GM23338 (cell line): ENCODE results near the gene HOXA10. TPM values are rescaled to one million over a fixed set of nuclear protein-coding genes. Genes with fewer than 3 reads are reported as not detected.

Experiments used
- ATAC-seq: fragments of 200-7000 bp; cut with Tn5 transposase; 3 replicates; pipeline ENCODE4 v1.9.1; 2020
- DNase-seq: peaks from one replicate; pipeline ENCODE4 v3.0.0-alpha.2; 2015; ENCODE audit warnings: low spot score
- H2AFZ ChIP-seq: fragments of 200-600 bp; sonication (generic); 2 replicates; pipeline ENCODE4 v1.8.0; 2016; ENCODE audit warnings: antibody characterized with exemption, mild to moderate bottlenecking, moderate library complexity
- H3F3A ChIP-seq: fragments of 200-600 bp; sonication (generic); replicated peaks from 2 replicates; pipeline ENCODE4 v1.8.0; 2017; ENCODE audit warnings: antibody characterized with exemption, mixed run types, low read depth
- H3K27ac ChIP-seq: fragments of 200-600 bp; sonication (generic); 2 replicates; pipeline ENCODE4 v1.6.1; 2016; ENCODE audit warnings: low read depth
- H3K27me3 ChIP-seq: fragments of 200-600 bp; sonication (generic); 2 replicates; pipeline ENCODE4 v1.8.0; 2016; ENCODE audit warnings: mild to moderate bottlenecking, mixed run types, moderate library complexity; ENCODE audit not compliant: insufficient read depth
- H3K36me3 ChIP-seq: fragments of 200-600 bp; sonication (generic); 2 replicates; pipeline ENCODE4 v1.8.0; 2016; ENCODE audit warnings: mild to moderate bottlenecking; ENCODE audit not compliant: insufficient read depth
- H3K4me1 ChIP-seq: fragments of 200-600 bp; sonication (generic); 2 replicates; pipeline ENCODE4 v1.8.0; 2016; ENCODE audit warnings: mild to moderate bottlenecking, moderate library complexity; ENCODE audit not compliant: insufficient read depth
- H3K4me2 ChIP-seq: fragments of 200-600 bp; sonication (generic); 2 replicates; pipeline ENCODE4 v1.7.1; 2017; ENCODE audit warnings: mixed run types
- H3K4me3 ChIP-seq: fragments of 200-600 bp; sonication (generic); 2 replicates; pipeline ENCODE4 v1.6.1; 2016; ENCODE audit warnings: mixed run types
- H3K79me2 ChIP-seq: fragments of 200-600 bp; sonication (generic); replicated peaks from 2 replicates; pipeline ENCODE4 v1.8.0; 2017; ENCODE audit warnings: mild to moderate bottlenecking; ENCODE audit not compliant: insufficient read depth
- H3K9me2 ChIP-seq: fragments of 200-600 bp; sonication (generic); 2 replicates; pipeline ENCODE4 v1.8.0; 2017; ENCODE audit not compliant: insufficient read depth
- H4K20me1 ChIP-seq: fragments of 200-600 bp; sonication (generic); replicated peaks from 2 replicates; pipeline ENCODE4 v1.8.0; 2017; ENCODE audit warnings: mild to moderate bottlenecking; ENCODE audit not compliant: insufficient read depth
- H3K27ac Mint-ChIP-seq: 2 replicates; pipeline ENCODE4 v1.8.0; 2020; ENCODE audit warnings: inconsistent platforms, mild to moderate bottlenecking, moderate library complexity, mixed read lengths
- H3K27me3 Mint-ChIP-seq: 3 replicates; pipeline ENCODE4 v1.8.0; 2022; ENCODE audit warnings: low read depth, mild to moderate bottlenecking, moderate library complexity, mixed read lengths, inconsistent platforms; ENCODE audit not compliant: insufficient read depth, poor library complexity
- H3K36me3 Mint-ChIP-seq: 3 replicates; pipeline ENCODE4 v1.8.0; 2021; ENCODE audit warnings: low read depth, mild to moderate bottlenecking, inconsistent platforms, moderate library complexity, mixed read lengths
- H3K4me1 Mint-ChIP-seq: 3 replicates; pipeline ENCODE4 v1.8.0; 2020; ENCODE audit warnings: mild to moderate bottlenecking, inconsistent platforms, mixed read lengths
- H3K4me3 Mint-ChIP-seq: 3 replicates; pipeline ENCODE4 v1.8.0; 2021; ENCODE audit warnings: moderate library complexity, mild to moderate bottlenecking, inconsistent platforms, mixed read lengths
- H3K9me3 Mint-ChIP-seq: 3 replicates; pipeline ENCODE4 v1.8.0; 2020; ENCODE audit warnings: moderate library complexity, mild to moderate bottlenecking, inconsistent platforms, mixed read lengths
- CREB1 ChIP-seq: fragments of 250-450 bp; sonication (Bioruptor Pico); IDR thresholded peaks from 2 replicates; pipeline ENCODE4 v1.5.0; 2020; ENCODE audit warnings: low read depth, mild to moderate bottlenecking, moderate library complexity
- ETS1 ChIP-seq: IDR thresholded peaks from 2 replicates; pipeline ENCODE4 v1.6.1; 2016; ENCODE audit warnings: antibody characterized with exemption
- EZH2 ChIP-seq: fragments of 200-600 bp; sonication (generic); IDR thresholded peaks from one replicate; pipeline ENCODE4 v1.8.0; 2017; ENCODE audit warnings: antibody characterized with exemption, mild to moderate bottlenecking, low read depth; ENCODE audit not compliant: unreplicated experiment
- EZH2phosphoT487 ChIP-seq: fragments of 200-600 bp; sonication (generic); IDR thresholded peaks from one replicate; pipeline ENCODE4 v1.8.1; 2018; ENCODE audit warnings: antibody characterized with exemption; ENCODE audit not compliant: unreplicated experiment
- NANOG ChIP-seq: IDR thresholded peaks from 2 replicates; pipeline ENCODE4 v1.6.1; 2016; ENCODE audit warnings: antibody characterized with exemption, borderline replicate concordance
- POLR2AphosphoS5 ChIP-seq: IDR thresholded peaks from 2 replicates; pipeline ENCODE4 v1.6.1; 2016; ENCODE audit warnings: antibody characterized with exemption, low read depth
- ZNF114 ChIP-seq: fragments of 250-450 bp; sonication (Bioruptor Pico); IDR thresholded peaks from 2 replicates; pipeline ENCODE4 v1.5.0; 2020; ENCODE audit warnings: mild to moderate bottlenecking, moderate library complexity
- ZNF331 ChIP-seq: fragments of 250-450 bp; sonication (Bioruptor Pico); IDR thresholded peaks from 2 replicates; pipeline ENCODE4 v1.5.0; 2020; ENCODE audit warnings: low read depth, mild to moderate bottlenecking, moderate library complexity
- ZNF462 ChIP-seq: fragments of 250-450 bp; sonication (Bioruptor Pico); IDR thresholded peaks from 2 replicates; pipeline ENCODE4 v1.5.0; 2020; ENCODE audit warnings: mild to moderate bottlenecking, moderate library complexity
- polyA plus RNA-seq: library from polyadenylated mRNA; unstranded; fragments of >200 nt; fragmentation: Nextera tagmentation; extraction: Ambion mirVana; gene quantifications from 2 replicates; pipeline ENCODE4 v1.2.1, GENCODE V29; 2016
- total RNA-seq: library from RNA; depleted of rRNA; stranded (reverse); fragments of >200 nt; shearing (Covaris generic); gene quantifications from 2 replicates; pipeline ENCODE4 v1.2.3, GENCODE V29; 2014
- TF ChIP-seq, protein P1 (sequence below), 2 experiments: fragments of 200-600 bp in 1 of 2; sonication (generic) in 1 of 2; conservative IDR thresholded peaks; 2 replicates each; pipeline versions ENCODE4 v1.5.1 to v1.6.1; 2016 to 2017; ENCODE audit warnings: antibody characterized with exemption in 2 of 2, low read depth in 2 of 2, mild to moderate bottlenecking in 2 of 2, moderate library complexity in 1 of 2

Gene HOXA10
- total and polyA plus RNA-seq, 2 experiments from 2014 or later, result not detected

DNA sequence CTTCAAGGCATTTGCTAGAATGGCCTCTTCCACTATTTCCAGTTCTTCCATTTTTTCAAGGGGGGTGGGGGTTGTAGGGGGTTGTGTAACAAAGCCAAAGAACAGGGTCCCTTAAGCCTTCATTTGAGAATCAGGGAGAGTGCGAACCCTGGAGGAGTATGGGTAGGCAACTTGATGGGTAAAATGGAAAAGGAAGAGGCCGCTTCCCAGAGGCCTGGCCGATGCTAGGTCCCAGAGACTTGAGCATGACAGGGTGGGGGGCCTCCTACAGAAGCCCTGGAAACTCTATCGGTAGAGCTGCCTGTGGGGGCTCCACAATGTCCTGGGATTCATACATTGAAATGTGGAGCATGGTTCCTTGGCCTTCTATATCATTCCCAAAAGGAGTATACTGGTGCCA, 34.9 kb upstream of the HOXA10 start (continued):
- TF ChIP-seq ZNF462 (no peak), POLR2AphosphoS5 (no peak), ZNF114 (no peak), ZNF331 (CRISPR knock-in tag) (no peak)
- TF ChIP-seq, protein P1, sequence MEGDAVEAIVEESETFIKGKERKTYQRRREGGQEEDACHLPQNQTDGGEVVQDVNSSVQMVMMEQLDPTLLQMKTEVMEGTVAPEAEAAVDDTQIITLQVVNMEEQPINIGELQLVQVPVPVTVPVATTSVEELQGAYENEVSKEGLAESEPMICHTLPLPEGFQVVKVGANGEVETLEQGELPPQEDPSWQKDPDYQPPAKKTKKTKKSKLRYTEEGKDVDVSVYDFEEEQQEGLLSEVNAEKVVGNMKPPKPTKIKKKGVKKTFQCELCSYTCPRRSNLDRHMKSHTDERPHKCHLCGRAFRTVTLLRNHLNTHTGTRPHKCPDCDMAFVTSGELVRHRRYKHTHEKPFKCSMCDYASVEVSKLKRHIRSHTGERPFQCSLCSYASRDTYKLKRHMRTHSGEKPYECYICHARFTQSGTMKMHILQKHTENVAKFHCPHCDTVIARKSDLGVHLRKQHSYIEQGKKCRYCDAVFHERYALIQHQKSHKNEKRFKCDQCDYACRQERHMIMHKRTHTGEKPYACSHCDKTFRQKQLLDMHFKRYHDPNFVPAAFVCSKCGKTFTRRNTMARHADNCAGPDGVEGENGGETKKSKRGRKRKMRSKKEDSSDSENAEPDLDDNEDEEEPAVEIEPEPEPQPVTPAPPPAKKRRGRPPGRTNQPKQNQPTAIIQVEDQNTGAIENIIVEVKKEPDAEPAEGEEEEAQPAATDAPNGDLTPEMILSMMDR (conservative IDR thresholded peaks at IDR 0.05; ENCODE audit: low read depth in 2 of 2), result no peak

DNA sequence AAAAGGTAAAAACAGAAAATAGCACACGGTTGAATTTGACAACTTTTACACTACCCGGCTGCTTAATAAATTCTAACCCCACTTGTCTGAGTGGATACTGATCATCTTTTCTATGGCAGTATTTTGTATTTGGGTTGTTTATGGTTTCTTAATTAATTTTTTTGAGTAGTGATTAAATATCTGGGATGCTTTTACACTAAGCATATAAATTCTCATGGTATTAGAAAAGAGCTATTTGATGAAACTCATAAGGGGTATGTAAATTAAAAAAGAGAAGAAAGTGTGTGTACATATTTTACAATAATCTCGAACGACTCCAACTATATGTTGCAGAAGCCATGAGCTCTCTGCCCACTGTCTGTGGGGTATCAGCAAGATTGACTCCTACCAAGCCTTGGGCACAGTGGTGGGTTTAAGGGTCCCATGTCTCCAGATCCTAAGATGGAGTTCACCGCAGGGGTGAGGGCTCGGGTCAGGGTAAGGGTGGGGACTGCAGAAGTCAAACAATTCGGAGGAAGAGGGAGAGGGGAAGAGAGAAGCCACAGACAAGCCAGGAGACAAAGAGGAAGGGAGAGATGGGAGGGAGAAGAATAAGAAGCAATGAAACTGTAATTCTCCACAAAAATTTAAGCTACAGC, 33.3 kb upstream of the HOXA10 start:
- Histone ChIP-seq H3K4me1 (peaks cover 24% of the 10 kb centered on the region; the same call in 1 of the 2 replicates), H3K4me3 (no peak overlapping the region), H2AFZ (no peak overlapping the region), H3K27ac (no peak overlapping the region), H3K4me2 (no peak overlapping the region), H3K79me2 (no peaks in the 10 kb centered on the region), H3K36me3 (no peaks in the 10 kb centered on the region), H3K27me3 (peaks cover 100% of the 10 kb centered on the region), H4K20me1 (peaks cover 50% of the 10 kb centered on the region), H3F3A (peaks cover 51% of the 10 kb centered on the region), H3K9me2 (no peaks in the 10 kb centered on the region)
- Mint-ChIP-seq H3K4me1 (peaks cover 10% of the 10 kb centered on the region), H3K36me3 (no peaks in the 10 kb centered on the region), H3K27ac (no peak overlapping the region), H3K27me3 (peaks cover 100% of the 10 kb centered on the region), H3K9me3 (no peaks in the 10 kb centered on the region; the same call in 2 of the 3 replicates), H3K4me3 (no peak overlapping the region)
- TF ChIP-seq EZH2phosphoT487, result peak; percentile 12
- TF ChIP-seq POLR2AphosphoS5, result no peak
- TF ChIP-seq EZH2, result peak; percentile 72
- no peak for TF ChIP-seq CREB1 (CRISPR knock-in tag)
- TF ChIP-seq NANOG, result no peak
- no peak for TF ChIP-seq ETS1
- DNase-seq (no peak), ATAC-seq (no peak)
